ENCODE results near the gene RPS16. TPM values are rescaled to one million over a fixed set of nuclear protein-coding genes. Genes with fewer than 3 reads are reported as not detected.

Gene RPS16
- total and polyA plus RNA-seq, 2 of the 13 experiments (the other 11 are each of a cell fraction or from before 2014, with no cell fraction given) = 488 to 2,583 TPM

DNA sequence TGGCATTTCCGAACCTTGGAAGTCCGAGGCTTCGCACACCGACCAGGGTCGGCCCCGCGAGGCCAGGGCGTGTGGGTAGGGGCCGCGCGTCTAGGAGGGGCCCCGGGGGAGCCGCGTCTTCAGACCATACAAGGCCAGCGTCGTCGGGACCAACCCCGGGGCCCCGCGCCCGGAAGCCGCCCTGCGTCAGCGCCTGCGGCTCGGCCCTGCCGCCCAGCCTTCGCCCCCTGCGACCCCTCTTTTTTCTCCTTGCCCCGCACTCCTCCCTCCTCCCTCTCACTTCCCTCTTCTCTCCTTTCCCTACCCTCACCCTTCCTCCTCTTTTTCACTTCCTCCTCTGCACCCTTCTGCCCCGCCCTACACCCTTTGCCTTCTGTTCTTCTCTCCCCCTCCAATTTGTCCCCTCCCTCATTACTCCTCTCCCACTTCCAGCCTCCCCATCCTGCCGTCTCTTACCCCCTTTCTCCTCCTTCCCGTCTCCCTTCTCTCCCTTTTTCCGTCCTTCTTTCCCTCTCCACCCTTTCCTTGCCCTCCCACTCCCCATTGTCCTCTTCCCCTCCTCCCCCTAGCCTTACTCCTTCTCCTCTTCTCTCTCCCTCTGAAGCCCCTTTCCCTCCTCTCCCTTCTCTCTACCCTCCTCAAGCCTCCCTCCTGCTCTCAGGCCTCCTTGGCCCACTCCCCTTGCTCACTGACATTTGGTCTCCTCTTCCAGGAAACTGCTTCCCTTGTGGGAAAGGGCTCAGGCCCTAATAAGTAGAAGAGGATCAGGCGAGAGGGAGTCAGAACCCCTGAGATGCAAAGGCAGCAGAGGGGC, 25.5 kb downstream of the RPS16 start (continued):
- TF ChIP-seq TBX3 (IDR thresholded peaks at IDR 0.05; ENCODE audit: borderline replicate concordance) = no peak
- TF ChIP-seq CEBPG (CRISPR knock-in tag; IDR thresholded peaks at IDR 0.05) = no peak
- no peak for TF ChIP-seq ZNF709 (CRISPR knock-in tag; IDR thresholded peaks at IDR 0.05)
- TF ChIP-seq HOXA7 (CRISPR knock-in tag; IDR thresholded peaks at IDR 0.05) = no peak
- 0 out of 2 replicates have a peak, but pooled peaks have one; percentile 36 for TF ChIP-seq JUNB (CRISPR knock-in tag; IDR thresholded peaks at IDR 0.05; ENCODE audit: borderline replicate concordance)
- TF ChIP-seq ZNF160 (CRISPR knock-in tag; IDR thresholded peaks at IDR 0.05) = no peak
- no peak for TF ChIP-seq PRDM10 (CRISPR knock-in tag; IDR thresholded peaks at IDR 0.05; ENCODE audit: low read depth)
- peak; percentile 77 for TF ChIP-seq ZBTB7A (CRISPR knock-in tag; IDR thresholded peaks at IDR 0.05)
- no peak for TF ChIP-seq SETDB1 (CRISPR knock-in tag; IDR thresholded peaks at IDR 0.05; ENCODE audit: borderline replicate concordance)
- no peak for TF ChIP-seq ZNF329 (CRISPR knock-in tag; IDR thresholded peaks at IDR 0.05; ENCODE audit: low read depth)
- TF ChIP-seq RELA (CRISPR knock-in tag; IDR thresholded peaks at IDR 0.05) = no peak
- TF ChIP-seq, protein P1, sequence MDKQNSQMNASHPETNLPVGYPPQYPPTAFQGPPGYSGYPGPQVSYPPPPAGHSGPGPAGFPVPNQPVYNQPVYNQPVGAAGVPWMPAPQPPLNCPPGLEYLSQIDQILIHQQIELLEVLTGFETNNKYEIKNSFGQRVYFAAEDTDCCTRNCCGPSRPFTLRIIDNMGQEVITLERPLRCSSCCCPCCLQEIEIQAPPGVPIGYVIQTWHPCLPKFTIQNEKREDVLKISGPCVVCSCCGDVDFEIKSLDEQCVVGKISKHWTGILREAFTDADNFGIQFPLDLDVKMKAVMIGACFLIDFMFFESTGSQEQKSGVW (CRISPR knock-in tag; IDR thresholded peaks at IDR 0.05; ENCODE audit: borderline replicate concordance) = no peak
- TF ChIP-seq, protein P2, sequence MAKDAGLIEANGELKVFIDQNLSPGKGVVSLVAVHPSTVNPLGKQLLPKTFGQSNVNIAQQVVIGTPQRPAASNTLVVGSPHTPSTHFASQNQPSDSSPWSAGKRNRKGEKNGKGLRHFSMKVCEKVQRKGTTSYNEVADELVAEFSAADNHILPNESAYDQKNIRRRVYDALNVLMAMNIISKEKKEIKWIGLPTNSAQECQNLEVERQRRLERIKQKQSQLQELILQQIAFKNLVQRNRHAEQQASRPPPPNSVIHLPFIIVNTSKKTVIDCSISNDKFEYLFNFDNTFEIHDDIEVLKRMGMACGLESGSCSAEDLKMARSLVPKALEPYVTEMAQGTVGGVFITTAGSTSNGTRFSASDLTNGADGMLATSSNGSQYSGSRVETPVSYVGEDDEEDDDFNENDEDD (CRISPR knock-in tag; IDR thresholded peaks at IDR 0.05; ENCODE audit: borderline replicate concordance) = no peak
- no peak for TF ChIP-seq ZNF83 (CRISPR knock-in tag; IDR thresholded peaks at IDR 0.05; ENCODE audit: borderline replicate concordance)
- TF ChIP-seq, protein P3, sequence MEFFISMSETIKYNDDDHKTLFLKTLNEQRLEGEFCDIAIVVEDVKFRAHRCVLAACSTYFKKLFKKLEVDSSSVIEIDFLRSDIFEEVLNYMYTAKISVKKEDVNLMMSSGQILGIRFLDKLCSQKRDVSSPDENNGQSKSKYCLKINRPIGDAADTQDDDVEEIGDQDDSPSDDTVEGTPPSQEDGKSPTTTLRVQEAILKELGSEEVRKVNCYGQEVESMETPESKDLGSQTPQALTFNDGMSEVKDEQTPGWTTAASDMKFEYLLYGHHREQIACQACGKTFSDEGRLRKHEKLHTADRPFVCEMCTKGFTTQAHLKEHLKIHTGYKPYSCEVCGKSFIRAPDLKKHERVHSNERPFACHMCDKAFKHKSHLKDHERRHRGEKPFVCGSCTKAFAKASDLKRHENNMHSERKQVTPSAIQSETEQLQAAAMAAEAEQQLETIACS (CRISPR knock-in tag; IDR thresholded peaks at IDR 0.05) = no peak; the same call in 1 of the 2 replicates
- TF ChIP-seq ZNF543 (CRISPR knock-in tag; IDR thresholded peaks at IDR 0.05) = peak; percentile 71; the same call in 1 of the 2 replicates
- no peak for TF ChIP-seq RAD21 (CRISPR knock-in tag; IDR thresholded peaks at IDR 0.05)
- no peak for TF ChIP-seq SKI (IDR thresholded peaks at IDR 0.05; ENCODE audit: partially characterized antibody)
- no peak for TF ChIP-seq ZFP36L1 (CRISPR knock-in tag; IDR thresholded peaks at IDR 0.05)
- no peak for TF ChIP-seq ZNF292 (CRISPR knock-in tag; IDR thresholded peaks at IDR 0.05; ENCODE audit: borderline replicate concordance, low read depth)
- TF ChIP-seq, protein P4, sequence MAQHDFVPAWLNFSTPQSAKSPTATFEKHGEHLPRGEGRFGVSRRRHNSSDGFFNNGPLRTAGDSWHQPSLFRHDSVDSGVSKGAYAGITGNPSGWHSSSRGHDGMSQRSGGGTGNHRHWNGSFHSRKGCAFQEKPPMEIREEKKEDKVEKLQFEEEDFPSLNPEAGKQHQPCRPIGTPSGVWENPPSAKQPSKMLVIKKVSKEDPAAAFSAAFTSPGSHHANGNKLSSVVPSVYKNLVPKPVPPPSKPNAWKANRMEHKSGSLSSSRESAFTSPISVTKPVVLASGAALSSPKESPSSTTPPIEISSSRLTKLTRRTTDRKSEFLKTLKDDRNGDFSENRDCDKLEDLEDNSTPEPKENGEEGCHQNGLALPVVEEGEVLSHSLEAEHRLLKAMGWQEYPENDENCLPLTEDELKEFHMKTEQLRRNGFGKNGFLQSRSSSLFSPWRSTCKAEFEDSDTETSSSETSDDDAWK (CRISPR knock-in tag; IDR thresholded peaks at IDR 0.05) = no peak
- TF ChIP-seq ZNF460 (CRISPR knock-in tag; IDR thresholded peaks at IDR 0.05; ENCODE audit: borderline replicate concordance) = no peak

All from HepG2 (cell line).